Measurements from ENCODE around the gene TRPM2. TPM values are rescaled to one million over a fixed set of nuclear protein-coding genes. Genes with fewer than 3 reads are reported as not detected.

Gene TRPM2
- total RNA-seq, 4 donors from 2014 or later: 0.15 to 0.52 (median 0.44) TPM

DNA sequence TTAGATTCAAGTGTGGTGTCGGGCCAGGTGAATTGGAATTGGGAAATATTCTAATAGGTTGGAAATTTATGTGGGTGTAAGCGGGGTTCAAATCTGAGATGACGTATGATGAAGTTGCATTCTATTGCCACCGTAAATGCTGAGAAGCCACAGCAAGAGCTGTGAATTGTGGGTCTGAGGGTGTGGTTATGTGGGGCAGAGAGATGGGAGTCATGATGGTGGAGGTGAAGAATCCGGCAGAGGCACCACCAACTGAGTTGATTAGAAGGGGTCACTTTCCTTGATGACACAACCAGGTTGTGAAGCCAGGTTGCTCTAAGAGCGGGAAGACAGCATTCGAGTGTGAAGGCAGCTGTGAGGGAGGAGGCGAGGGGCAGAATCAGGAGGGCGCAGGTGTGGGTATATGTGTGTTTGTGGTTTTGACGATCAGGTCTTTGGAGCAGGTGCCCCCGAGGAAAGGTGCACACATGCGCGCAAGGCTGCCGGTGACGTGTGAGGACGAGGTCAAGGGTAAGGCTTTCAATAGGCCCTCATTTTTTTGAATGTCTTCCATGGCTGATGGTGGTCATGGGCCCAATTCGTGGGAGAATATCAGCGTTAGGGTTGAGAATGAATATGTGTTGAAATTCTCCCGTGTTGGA is 120.6 kb downstream of the TRPM2 start:
- intact Hi-C loops (cut with DNase I; ENCODE audit: low total_unique reads): no loop called here
- in situ Hi-C loops (cut with MboI; ENCODE audit: low sequenced_read_pairs in 4 of 4): no loop called here
- no peak overlapping the region for H3K4me3 ChIP-seq

DNA sequence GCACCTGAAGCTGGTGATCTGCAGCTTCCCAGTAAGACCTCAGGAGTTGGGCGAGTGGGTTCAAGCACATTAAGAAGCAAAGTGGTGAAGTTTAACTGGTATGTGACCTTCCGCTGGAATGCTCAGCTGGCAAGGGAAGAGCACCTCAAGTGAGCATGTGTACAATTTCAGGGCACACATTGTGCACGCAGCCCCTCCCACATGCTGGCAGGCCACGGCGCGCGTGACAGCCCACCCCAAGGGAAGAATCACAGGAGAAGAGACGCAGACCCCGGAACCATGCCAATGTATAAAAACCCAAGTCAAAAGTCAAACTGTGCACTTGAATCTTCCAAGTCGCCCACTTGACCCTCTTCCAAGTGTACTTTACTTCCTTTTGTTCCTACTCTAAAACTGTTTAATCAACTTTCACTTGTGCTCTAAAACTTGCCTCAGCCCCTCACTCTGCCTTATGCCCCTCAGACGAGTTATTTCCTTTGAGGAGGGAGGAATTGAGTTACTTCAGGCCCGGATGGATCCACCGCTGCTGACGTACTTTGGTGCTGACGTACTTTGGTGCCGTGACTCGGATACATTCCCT is 121.9 kb downstream of the TRPM2 start:
- Histone ChIP-seq H3K27me3 (peaks cover 0 to under 1% (median 0%) of the 10 kb centered on the region in 3 donors), H3K36me3 (no peaks in the 10 kb centered on the region), H3K9me3 (no peaks in the 10 kb centered on the region), H3K4me3 (no peak overlapping the region), H3K27ac (no peak overlapping the region), H3K4me1 (no peaks in the 10 kb centered on the region)
- DNase-seq: no peak
- intact Hi-C loops (cut with DNase I; ENCODE audit: low total_unique reads): no loop called here
- no peak for TF ChIP-seq POLR2A (IDR thresholded peaks at IDR 0.05)
- TF ChIP-seq, protein P1, sequence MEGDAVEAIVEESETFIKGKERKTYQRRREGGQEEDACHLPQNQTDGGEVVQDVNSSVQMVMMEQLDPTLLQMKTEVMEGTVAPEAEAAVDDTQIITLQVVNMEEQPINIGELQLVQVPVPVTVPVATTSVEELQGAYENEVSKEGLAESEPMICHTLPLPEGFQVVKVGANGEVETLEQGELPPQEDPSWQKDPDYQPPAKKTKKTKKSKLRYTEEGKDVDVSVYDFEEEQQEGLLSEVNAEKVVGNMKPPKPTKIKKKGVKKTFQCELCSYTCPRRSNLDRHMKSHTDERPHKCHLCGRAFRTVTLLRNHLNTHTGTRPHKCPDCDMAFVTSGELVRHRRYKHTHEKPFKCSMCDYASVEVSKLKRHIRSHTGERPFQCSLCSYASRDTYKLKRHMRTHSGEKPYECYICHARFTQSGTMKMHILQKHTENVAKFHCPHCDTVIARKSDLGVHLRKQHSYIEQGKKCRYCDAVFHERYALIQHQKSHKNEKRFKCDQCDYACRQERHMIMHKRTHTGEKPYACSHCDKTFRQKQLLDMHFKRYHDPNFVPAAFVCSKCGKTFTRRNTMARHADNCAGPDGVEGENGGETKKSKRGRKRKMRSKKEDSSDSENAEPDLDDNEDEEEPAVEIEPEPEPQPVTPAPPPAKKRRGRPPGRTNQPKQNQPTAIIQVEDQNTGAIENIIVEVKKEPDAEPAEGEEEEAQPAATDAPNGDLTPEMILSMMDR (IDR thresholded peaks at IDR 0.05 in 4 of 5, conservative IDR thresholded peaks at IDR 0.05 in 1 of 5): no peak
- in situ Hi-C loops (cut with MboI; ENCODE audit: low sequenced_read_pairs in 4 of 4): no loop called here
- no peak for ATAC-seq

More for the DNA sequence above, 120.6 kb downstream of the TRPM2 start:
- DNase-seq (no peak), ATAC-seq (no peak)
- TF ChIP-seq, protein P1 (IDR thresholded peaks at IDR 0.05 in 4 of 5, conservative IDR thresholded peaks at IDR 0.05 in 1 of 5): no peak
- no peak for TF ChIP-seq POLR2A (IDR thresholded peaks at IDR 0.05)
- Histone ChIP-seq H3K4me1 (no peaks in the 10 kb centered on the region), H3K36me3 (no peaks in the 10 kb centered on the region), H3K27ac (no peak overlapping the region), H3K9me3 (no peaks in the 10 kb centered on the region), H3K27me3 (no peaks in the 10 kb centered on the region)

DNA sequence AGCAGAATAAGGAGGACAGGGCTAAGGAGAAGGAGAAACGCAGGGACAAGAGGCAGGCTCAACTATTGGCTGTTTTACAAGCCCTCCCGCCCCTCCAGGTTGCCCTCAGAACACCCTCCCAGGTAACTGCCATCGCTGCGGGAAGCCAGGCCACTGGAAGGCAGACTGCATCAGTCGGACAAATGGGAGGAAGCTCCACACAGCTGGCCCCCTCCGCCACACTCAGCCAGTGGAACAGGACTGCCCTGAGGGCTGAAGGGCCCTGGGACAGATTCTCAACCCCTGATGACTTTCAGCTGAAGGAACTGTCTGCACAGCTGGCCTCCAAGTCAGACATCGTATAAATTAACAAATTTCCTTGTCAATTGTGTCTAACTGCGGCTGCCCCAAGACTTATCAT is 123.7 kb downstream of the TRPM2 start:
- ATAC-seq: no peak
- intact Hi-C loops (cut with DNase I; ENCODE audit: low total_unique reads): no loop called here
- Histone ChIP-seq H3K4me3 (no peak overlapping the region), H3K27ac (no peak overlapping the region), H3K9me3 (no peaks in the 10 kb centered on the region), H3K4me1 (no peaks in the 10 kb centered on the region), H3K27me3 (peaks cover 0 to 4% (median 0%) of the 10 kb centered on the region in 3 donors), H3K36me3 (no peaks in the 10 kb centered on the region)
- DNase-seq: no peak
- in situ Hi-C loops (cut with MboI; ENCODE audit: low sequenced_read_pairs in 4 of 4): no loop called here
- TF ChIP-seq, protein P1 (IDR thresholded peaks at IDR 0.05 in 4 of 5, conservative IDR thresholded peaks at IDR 0.05 in 1 of 5): no peak
- no peak for TF ChIP-seq POLR2A (IDR thresholded peaks at IDR 0.05)

DNA sequence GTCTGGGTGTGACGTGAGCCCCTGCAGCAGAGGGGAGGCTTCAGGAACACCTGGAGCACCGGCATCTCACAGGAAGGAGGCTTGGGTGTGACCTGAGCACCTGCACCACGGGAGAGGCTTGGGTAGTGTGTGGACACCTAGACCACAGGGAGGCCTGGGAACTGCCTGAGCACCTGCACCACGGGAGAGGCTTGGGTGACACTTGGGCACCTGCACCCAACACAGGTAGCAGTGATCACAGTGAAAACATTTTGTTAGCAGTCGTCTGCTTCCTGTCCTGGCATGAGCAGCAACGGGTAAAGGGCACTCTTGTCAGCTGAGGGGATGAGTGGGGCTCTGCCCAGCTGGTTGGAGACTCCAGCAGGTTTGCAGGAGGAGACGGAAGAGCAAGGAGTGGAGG is 124.3 kb downstream of the TRPM2 start:
- no peak overlapping the region for H3K27ac ChIP-seq
- H3K9me3 ChIP-seq: no peaks in the 10 kb centered on the region
- no peak overlapping the region for H3K4me3 ChIP-seq
- ATAC-seq (no peak), DNase-seq (no peak)
- peaks cover 0 to 4% (median 0%) of the 10 kb centered on the region in 3 donors for H3K27me3 ChIP-seq
- in situ Hi-C loops (cut with MboI; ENCODE audit: low sequenced_read_pairs in 4 of 4) (no loop called here), intact Hi-C loops (cut with DNase I; ENCODE audit: low total_unique reads) (no loop called here)
- no peaks in the 10 kb centered on the region for H3K4me1 ChIP-seq
- TF ChIP-seq POLR2A (IDR thresholded peaks at IDR 0.05): no peak
- TF ChIP-seq, protein P1 (IDR thresholded peaks at IDR 0.05 in 4 of 5, conservative IDR thresholded peaks at IDR 0.05 in 1 of 5): no peak
- no peaks in the 10 kb centered on the region for H3K36me3 ChIP-seq
